ENCODE results near the gene CRIP2.

The CRIP2 gene

GRCh38 chr14:105494606-105494929 is 19.9 kb downstream of the CRIP2 start:
- no peak overlapping the region for H3K4me3 ChIP-seq (ENCODE audit: low read length in 2 of 2)
- no peaks in the 10 kb centered on the region for H3K27me3 ChIP-seq (ENCODE audit: control insufficient read depth in 3 of 3, insufficient read depth in 3 of 3, low read depth in 1 of 3, low read length in 3 of 3)
- no peak overlapping the region for H2BK15ac ChIP-seq (ENCODE audit: low read length)
- no peak overlapping the region for H3K23ac ChIP-seq (ENCODE audit: low read depth, low read length, poor library complexity)
- no peak overlapping the region for H2BK12ac ChIP-seq (ENCODE audit: low read length)
- H4K8ac ChIP-seq (ENCODE audit: low read depth, low read length), result no peak overlapping the region
- H2BK5ac ChIP-seq (ENCODE audit: low read length), result no peak overlapping the region
- H3K27ac ChIP-seq (replicated peaks; ENCODE audit: low read length), result no peak overlapping the region
- H3K4me2 ChIP-seq (ENCODE audit: insufficient read depth, low read length, poor library complexity, severe bottlenecking), result no peak overlapping the region
- H2AK5ac ChIP-seq (ENCODE audit: low read depth, low read length), result no peak overlapping the region
- H3K79me1 ChIP-seq (ENCODE audit: low read depth, low read length), result peaks cover 17% of the 10 kb centered on the region
- H3K36me3 ChIP-seq (replicated peaks in 1 of 2; ENCODE audit: control insufficient read depth in 2 of 2, insufficient read depth in 2 of 2, low read length in 2 of 2), result peaks cover 2 to 14% of the 10 kb centered on the region in 2 donors
- H3K18ac ChIP-seq (ENCODE audit: low read length), result no peak overlapping the region
- no CpG with 5 or more reads among the region's 6 CpGs for WGBS, 2 donors (ENCODE audit: extremely low coverage in 2 of 2, insufficient read length in 2 of 2, insufficient replicate concordance in 1 of 2)
- H3K4me1 ChIP-seq (ENCODE audit: control insufficient read depth in 2 of 2, insufficient read depth in 1 of 2, low read depth in 1 of 2, low read length in 2 of 2), result peaks cover 2 to 10% of the 10 kb centered on the region in 2 donors
- no peak overlapping the region for H3K9ac ChIP-seq (ENCODE audit: low read depth, low read length, poor library complexity)
- H3K9me3 ChIP-seq (replicated peaks in 1 of 2; ENCODE audit: control insufficient read depth in 2 of 2, insufficient read depth in 1 of 2, low read depth in 1 of 2, low read length in 2 of 2), result no peaks in the 10 kb centered on the region
- DNase-seq (ENCODE audit: low spot score), result no peak
- no peak overlapping the region for H3K14ac ChIP-seq (ENCODE audit: low read length)
- no peak overlapping the region for H4K91ac ChIP-seq (ENCODE audit: low read depth, low read length, poor library complexity)
- no peak overlapping the region for H2BK120ac ChIP-seq (ENCODE audit: low read depth, low read length)
- H2AFZ ChIP-seq (ENCODE audit: low read length), result no peak overlapping the region
- H3K4ac ChIP-seq (ENCODE audit: low read length), result no peak overlapping the region

GRCh38 chr14:105495101-105495989 is 20.7 kb downstream of the CRIP2 start:
- Histone ChIP-seq H3K9ac (ENCODE audit: low read depth, low read length, poor library complexity) (no peak overlapping the region), H3K4me1 (ENCODE audit: control insufficient read depth in 2 of 2, insufficient read depth in 1 of 2, low read depth in 1 of 2, low read length in 2 of 2) (peaks cover 4 to 14% of the 10 kb centered on the region in 2 donors), H3K4me3 (ENCODE audit: low read length in 2 of 2) (no peak overlapping the region), H3K23ac (ENCODE audit: low read depth, low read length, poor library complexity) (no peak overlapping the region), H3K27ac (replicated peaks; ENCODE audit: low read length) (no peak overlapping the region), H4K8ac (ENCODE audit: low read depth, low read length) (no peak overlapping the region), H3K14ac (ENCODE audit: low read length) (no peak overlapping the region), H3K4me2 (ENCODE audit: insufficient read depth, low read length, poor library complexity, severe bottlenecking) (no peak overlapping the region), H2BK5ac (ENCODE audit: low read length) (peak overlapping the region; percentile 90), H2BK15ac (ENCODE audit: low read length) (no peak overlapping the region), H3K18ac (ENCODE audit: low read length) (no peak overlapping the region), H3K79me1 (ENCODE audit: low read depth, low read length) (peaks cover 15% of the 10 kb centered on the region), H3K4ac (ENCODE audit: low read length) (no peak overlapping the region), H2BK12ac (ENCODE audit: low read length) (no peak overlapping the region), H2AFZ (ENCODE audit: low read length) (no peak overlapping the region), H2BK120ac (ENCODE audit: low read depth, low read length) (no peak overlapping the region), H3K27me3 (ENCODE audit: control insufficient read depth in 3 of 3, insufficient read depth in 3 of 3, low read depth in 1 of 3, low read length in 3 of 3) (no peaks in the 10 kb centered on the region), H3K9me3 (replicated peaks in 1 of 2; ENCODE audit: control insufficient read depth in 2 of 2, insufficient read depth in 1 of 2, low read depth in 1 of 2, low read length in 2 of 2) (no peaks in the 10 kb centered on the region), H2AK5ac (ENCODE audit: low read depth, low read length) (no peak overlapping the region), H3K36me3 (replicated peaks in 1 of 2; ENCODE audit: control insufficient read depth in 2 of 2, insufficient read depth in 2 of 2, low read length in 2 of 2) (peaks cover 2 to 14% of the 10 kb centered on the region in 2 donors), H4K91ac (ENCODE audit: low read depth, low read length, poor library complexity) (no peak overlapping the region)
- DNase-seq (ENCODE audit: low spot score), result no peak
- no CpG with 5 or more reads among the region's 18 CpGs for WGBS, 2 donors (ENCODE audit: extremely low coverage in 2 of 2, insufficient read length in 2 of 2, insufficient replicate concordance in 1 of 2)

GRCh38 chr14:105495990-105496830 is 21.6 kb downstream of the CRIP2 start:
- no peak overlapping the region for H2BK12ac ChIP-seq (ENCODE audit: low read length)
- peaks cover 14% of the 10 kb centered on the region for H3K79me1 ChIP-seq (ENCODE audit: low read depth, low read length)
- no peak overlapping the region for H3K9ac ChIP-seq (ENCODE audit: low read depth, low read length, poor library complexity)
- no peak overlapping the region for H4K91ac ChIP-seq (ENCODE audit: low read depth, low read length, poor library complexity)
- peak overlapping the region; percentile 90 for H2BK5ac ChIP-seq (ENCODE audit: low read length)
- H3K4ac ChIP-seq (ENCODE audit: low read length), result no peak overlapping the region
- no peak overlapping the region for H3K4me2 ChIP-seq (ENCODE audit: insufficient read depth, low read length, poor library complexity, severe bottlenecking)
- no peaks in the 10 kb centered on the region for H3K9me3 ChIP-seq (replicated peaks in 1 of 2; ENCODE audit: control insufficient read depth in 2 of 2, insufficient read depth in 1 of 2, low read depth in 1 of 2, low read length in 2 of 2)
- H4K8ac ChIP-seq (ENCODE audit: low read depth, low read length), result no peak overlapping the region
- no peak overlapping the region for H2AFZ ChIP-seq (ENCODE audit: low read length)
- no peak overlapping the region for H3K18ac ChIP-seq (ENCODE audit: low read length)
- no peak overlapping the region for H2BK120ac ChIP-seq (ENCODE audit: low read depth, low read length)
- no peak overlapping the region for H3K4me3 ChIP-seq (ENCODE audit: low read length in 2 of 2)
- H3K36me3 ChIP-seq (replicated peaks in 1 of 2; ENCODE audit: control insufficient read depth in 2 of 2, insufficient read depth in 2 of 2, low read length in 2 of 2), result peaks cover 2 to 14% of the 10 kb centered on the region in 2 donors
- H3K4me1 ChIP-seq (ENCODE audit: control insufficient read depth in 2 of 2, insufficient read depth in 1 of 2, low read depth in 1 of 2, low read length in 2 of 2), result peaks cover 7 to 17% of the 10 kb centered on the region in 2 donors
- DNase-seq (ENCODE audit: low spot score), result no peak
- no peak overlapping the region for H3K14ac ChIP-seq (ENCODE audit: low read length)
- no CpG with 5 or more reads among the region's 18 CpGs for WGBS, 2 donors (ENCODE audit: extremely low coverage in 2 of 2, insufficient read length in 2 of 2, insufficient replicate concordance in 1 of 2)
- no peak overlapping the region for H2BK15ac ChIP-seq (ENCODE audit: low read length)
- H3K23ac ChIP-seq (ENCODE audit: low read depth, low read length, poor library complexity), result no peak overlapping the region
- H2AK5ac ChIP-seq (ENCODE audit: low read depth, low read length), result no peak overlapping the region
- H3K27ac ChIP-seq (replicated peaks; ENCODE audit: low read length), result no peak overlapping the region
- no peaks in the 10 kb centered on the region for H3K27me3 ChIP-seq (ENCODE audit: control insufficient read depth in 3 of 3, insufficient read depth in 3 of 3, low read depth in 1 of 3, low read length in 3 of 3)
